NT2/D1 (cell line): Measurements from ENCODE around the gene TSPAN5.

ENCODE experiments used
- DNase-seq: peaks from one replicate; pipeline ENCODE4 v3.0.0-alpha.2; 2011; ENCODE audit warnings: low read depth, low spot score
- H3K27me3 ChIP-seq: 2 replicates; pipeline ENCODE4 v1.6.0; 2011; ENCODE audit warnings: mild to moderate bottlenecking; ENCODE audit not compliant: insufficient read length, insufficient read depth
- H3K36me3 ChIP-seq: 2 replicates; pipeline ENCODE4 v1.6.1; 2011; ENCODE audit warnings: mild to moderate bottlenecking, low read length, mixed read lengths; ENCODE audit not compliant: insufficient read depth, insufficient read length
- H3K4me1 ChIP-seq: 2 replicates; pipeline ENCODE4 v1.5.1; 2011; ENCODE audit not compliant: insufficient read depth, insufficient read length
- H3K4me3 ChIP-seq: 2 replicates; pipeline ENCODE4 v1.5.1; 2011; ENCODE audit warnings: low read depth; ENCODE audit not compliant: insufficient read length
- H3K9ac ChIP-seq: 2 replicates; pipeline ENCODE4 v1.6.0; 2011; ENCODE audit warnings: low read depth; ENCODE audit not compliant: insufficient read length
- H3K9me3 ChIP-seq: 2 replicates; pipeline ENCODE4 v1.5.1; 2011; ENCODE audit warnings: mild to moderate bottlenecking, low read length; ENCODE audit not compliant: insufficient read depth
- SUZ12 ChIP-seq: IDR thresholded peaks from 2 replicates; pipeline ENCODE4 v1.6.1; 2011; ENCODE audit not compliant: insufficient read length, insufficient read depth; ENCODE audit errors: extremely low read depth
- YY1 ChIP-seq: IDR thresholded peaks from 2 replicates; pipeline ENCODE4 v1.6.1; 2011; ENCODE audit not compliant: insufficient read length, insufficient read depth
- ZNF274 ChIP-seq: IDR thresholded peaks from 2 replicates; pipeline ENCODE4 v1.6.1; 2011; ENCODE audit warnings: mild to moderate bottlenecking, low read depth, low read length

Gene TSPAN5

GRCh38 chr4:98614662-98615061 is 43.7 kb downstream of the TSPAN5 start:
- H3K9ac ChIP-seq = no peak overlapping the region
- DNase-seq = no peak
- no peak for TF ChIP-seq ZNF274
- no peak for TF ChIP-seq YY1
- TF ChIP-seq SUZ12 = no peak
- H3K4me1 ChIP-seq = no peaks in the 10 kb centered on the region
- H3K4me3 ChIP-seq = no peak overlapping the region
- H3K36me3 ChIP-seq = no peaks in the 10 kb centered on the region
- no peaks in the 10 kb centered on the region for H3K27me3 ChIP-seq
- no peaks in the 10 kb centered on the region for H3K9me3 ChIP-seq

GRCh38 chr4:98614094-98614493 is 44.3 kb downstream of the TSPAN5 start:
- H3K27me3 ChIP-seq = no peaks in the 10 kb centered on the region
- H3K4me3 ChIP-seq = no peak overlapping the region
- H3K36me3 ChIP-seq = no peaks in the 10 kb centered on the region
- no peak for TF ChIP-seq SUZ12
- no peak for TF ChIP-seq YY1
- TF ChIP-seq ZNF274 = no peak
- H3K9ac ChIP-seq = no peak overlapping the region
- no peak for DNase-seq
- no peaks in the 10 kb centered on the region for H3K9me3 ChIP-seq
- no peaks in the 10 kb centered on the region for H3K4me1 ChIP-seq

DNA sequence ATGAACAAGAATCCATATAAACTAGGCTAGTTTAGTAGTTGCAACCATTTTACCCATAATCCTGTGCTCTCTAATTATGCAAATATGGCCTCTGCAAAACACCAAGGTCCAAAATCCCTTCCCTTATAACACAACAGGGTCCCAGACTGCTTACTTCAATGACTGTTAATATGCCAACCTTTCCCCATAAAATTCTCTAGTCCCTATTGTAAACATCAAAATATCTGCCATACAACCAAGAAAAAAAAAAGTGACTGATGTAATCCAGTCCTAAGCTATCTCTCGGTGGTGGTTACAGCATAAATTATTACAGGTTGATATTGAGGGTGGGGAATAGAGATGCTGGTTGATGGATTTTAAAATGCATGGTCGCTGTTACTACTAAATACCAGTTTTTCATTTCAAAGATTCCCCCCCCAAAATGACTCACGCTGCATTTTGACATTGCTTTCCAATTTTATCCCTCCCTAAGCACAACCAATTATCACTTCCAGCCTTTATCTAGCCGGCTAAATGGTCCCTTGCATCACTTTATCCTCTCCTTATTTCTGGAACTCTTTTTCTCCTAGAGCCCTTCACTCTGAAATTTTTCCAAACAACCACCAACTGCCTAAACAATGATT is 44.8 kb downstream of the TSPAN5 start:
- no peaks in the 10 kb centered on the region for H3K4me1 ChIP-seq
- no peak for TF ChIP-seq ZNF274
- no peak overlapping the region for H3K9ac ChIP-seq

GRCh38 chr4:98612318-98613250 is 45.8 kb downstream of the TSPAN5 start:
- H3K4me1 ChIP-seq = no peaks in the 10 kb centered on the region
- H3K9ac ChIP-seq = no peak overlapping the region
- no peaks in the 10 kb centered on the region for H3K36me3 ChIP-seq
- no peak for TF ChIP-seq SUZ12
- TF ChIP-seq YY1 = no peak
- no peak for TF ChIP-seq ZNF274
- H3K27me3 ChIP-seq = no peaks in the 10 kb centered on the region
- no peaks in the 10 kb centered on the region for H3K9me3 ChIP-seq
- no peak for DNase-seq
- no peak overlapping the region for H3K4me3 ChIP-seq

More for the DNA sequence above, 44.8 kb downstream of the TSPAN5 start:
- H3K4me3 ChIP-seq = no peak overlapping the region
- H3K27me3 ChIP-seq = no peaks in the 10 kb centered on the region
- no peak for DNase-seq
- H3K9me3 ChIP-seq = no peaks in the 10 kb centered on the region
- H3K36me3 ChIP-seq = no peaks in the 10 kb centered on the region

DNA sequence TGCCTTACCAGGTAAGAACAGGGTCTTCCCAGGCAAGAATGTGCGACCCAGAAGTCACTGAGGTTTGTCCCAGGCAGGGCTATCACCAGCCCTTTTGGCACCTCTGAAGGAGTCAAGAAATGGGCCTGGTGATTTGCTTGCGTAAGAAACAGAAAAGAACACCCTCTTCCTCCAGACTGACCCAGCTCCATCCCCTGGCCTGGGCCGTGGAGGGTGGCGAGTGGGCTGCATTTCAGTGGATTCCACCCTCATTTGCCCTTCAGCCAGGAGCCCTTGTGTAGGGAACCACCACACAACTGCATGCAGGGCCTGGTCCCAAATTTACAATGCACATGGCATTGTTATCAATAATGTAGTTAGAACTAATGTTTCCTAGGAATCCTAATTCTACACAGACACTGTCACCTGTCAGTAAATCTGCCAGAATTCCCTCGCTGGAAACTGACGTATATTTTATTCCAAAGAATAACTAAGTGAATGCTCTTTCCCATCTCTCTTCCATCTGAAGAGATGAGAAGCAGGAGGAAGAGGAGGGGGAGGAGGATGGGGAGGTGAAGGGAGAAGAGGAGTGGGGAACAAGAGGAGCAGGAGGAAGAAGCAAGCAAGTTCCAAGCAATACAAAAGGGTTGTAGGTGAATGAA is 46.6 kb downstream of the TSPAN5 start:
- TF ChIP-seq YY1 = no peak
- no peak for TF ChIP-seq SUZ12
- no peak for TF ChIP-seq ZNF274
- no peak for DNase-seq
- Histone ChIP-seq H3K9me3 (no peaks in the 10 kb centered on the region), H3K4me1 (no peaks in the 10 kb centered on the region), H3K36me3 (no peaks in the 10 kb centered on the region), H3K27me3 (no peaks in the 10 kb centered on the region), H3K9ac (no peak overlapping the region), H3K4me3 (no peak overlapping the region)

DNA sequence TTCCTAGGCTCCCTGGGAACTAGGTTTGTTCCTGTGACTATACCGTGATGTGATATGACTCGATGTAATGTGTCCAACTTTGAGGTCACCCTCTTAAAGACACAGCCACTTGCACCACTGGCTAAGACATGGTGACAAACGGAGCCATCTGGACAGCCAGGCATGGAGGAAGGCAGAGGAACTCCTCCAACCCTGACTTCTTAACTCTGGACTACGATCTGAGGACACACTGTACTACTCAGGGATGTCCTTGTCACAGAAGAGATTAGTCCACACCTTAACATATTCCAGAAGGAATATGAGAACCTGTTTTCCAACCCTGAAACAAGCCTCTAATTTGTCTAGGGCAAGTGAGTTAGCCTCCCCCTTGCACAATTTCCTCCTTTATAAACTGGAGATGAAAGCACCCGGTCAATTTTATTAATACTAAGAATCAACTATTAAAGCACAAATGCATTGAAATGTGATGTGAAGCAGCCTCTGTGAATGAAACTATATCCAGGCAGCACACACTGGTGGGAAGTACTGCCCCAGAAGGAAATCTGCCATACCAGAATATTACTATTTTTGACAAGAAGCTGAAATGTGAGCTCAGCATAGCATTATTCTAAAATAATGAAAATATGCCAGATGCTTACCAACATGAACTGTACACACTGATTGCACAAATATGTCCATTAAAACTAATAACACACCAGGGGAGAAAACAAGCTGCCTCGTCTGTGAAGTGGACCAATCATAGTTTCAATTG is 47.3 kb downstream of the TSPAN5 start:
- Histone ChIP-seq H3K4me1 (no peaks in the 10 kb centered on the region), H3K9ac (no peak overlapping the region), H3K36me3 (no peaks in the 10 kb centered on the region), H3K27me3 (no peaks in the 10 kb centered on the region), H3K9me3 (no peaks in the 10 kb centered on the region), H3K4me3 (no peak overlapping the region)
- DNase-seq = no peak
- TF ChIP-seq YY1 (no peak), ZNF274 (no peak), SUZ12 (no peak)

- no peaks in the 10 kb centered on the region for H3K9me3 ChIP-seq
- no peak for TF ChIP-seq YY1
- no peak for TF ChIP-seq SUZ12
- H3K4me3 ChIP-seq = no peak overlapping the region
- DNase-seq = no peak
- no peaks in the 10 kb centered on the region for H3K27me3 ChIP-seq
- no peaks in the 10 kb centered on the region for H3K36me3 ChIP-seq
- no peak overlapping the region for H3K9ac ChIP-seq
- H3K4me1 ChIP-seq = no peaks in the 10 kb centered on the region
These were observed 48.0 kb downstream of the TSPAN5 start for GRCh38 chr4:98610431-98610830.
